Body of pancreas (tissue), 4 donors: Measurements from ENCODE around the gene RXRG.

Source experiments
- POLR2A ChIP-seq, 3 donors: fragments of 450-650 bp; IDR thresholded peaks; one replicate each; pipeline ENCODE4 v1.6.1; 2016; ENCODE audit warnings: antibody characterized with exemption in 3 of 3, mild to moderate bottlenecking in 2 of 3
- TF ChIP-seq, protein P1 (sequence below), 7 experiments: fragments of 450-650 bp in 4 of 7; fragments of 200-600 bp in 3 of 7; sonication (generic) in 3 of 7; IDR thresholded peaks; one replicate each; pipeline ENCODE4 v1.5.1; 2016 to 2019; ENCODE audit warnings: antibody characterized with exemption in 7 of 7

DNA sequence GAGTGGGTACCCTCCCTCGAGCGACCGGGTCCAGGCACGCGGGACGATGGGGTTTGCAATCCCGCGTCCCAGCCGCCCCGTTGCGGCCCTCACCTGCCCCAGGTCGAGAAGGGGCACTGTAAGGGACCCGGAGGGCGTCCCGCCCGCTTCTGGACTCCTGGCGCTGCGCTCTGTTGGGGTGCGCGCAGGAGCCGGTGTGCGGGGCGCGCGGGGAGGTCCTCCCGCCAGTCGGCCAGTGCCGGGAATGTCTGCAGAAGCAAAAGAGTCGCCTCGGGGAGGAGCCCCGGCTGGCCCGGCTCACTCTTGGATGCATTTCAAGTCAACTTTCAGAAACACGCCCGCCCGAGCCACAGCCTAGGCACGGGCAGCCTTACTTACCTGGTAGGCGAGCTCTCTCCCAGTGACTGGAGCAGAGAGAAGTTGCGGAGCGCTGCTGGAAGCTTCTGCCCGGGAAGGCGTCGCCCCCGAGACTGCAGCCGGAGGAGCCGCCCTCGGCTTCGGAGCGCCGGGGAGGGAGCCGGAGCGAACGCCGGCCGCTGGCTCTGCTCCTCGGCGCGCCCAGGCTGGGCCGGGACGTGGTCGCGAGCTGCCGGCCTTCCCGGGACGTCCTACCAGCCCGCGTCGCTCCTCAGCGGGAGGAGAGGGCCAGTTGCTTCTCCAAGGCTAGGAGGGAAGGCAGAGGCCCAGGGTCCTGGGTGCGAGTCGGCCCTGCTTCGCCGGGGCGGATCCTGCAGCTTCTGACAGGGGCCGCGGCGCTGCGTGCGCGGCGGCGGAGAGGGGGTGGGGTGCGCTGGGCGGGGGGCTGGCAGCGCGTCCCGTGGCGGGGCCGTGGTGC, 88.7 kb downstream of the RXRG start, which contains the start of gene LMX1A:
- no peak for TF ChIP-seq POLR2A (IDR thresholded peaks at IDR 0.05)
- TF ChIP-seq, protein P1, sequence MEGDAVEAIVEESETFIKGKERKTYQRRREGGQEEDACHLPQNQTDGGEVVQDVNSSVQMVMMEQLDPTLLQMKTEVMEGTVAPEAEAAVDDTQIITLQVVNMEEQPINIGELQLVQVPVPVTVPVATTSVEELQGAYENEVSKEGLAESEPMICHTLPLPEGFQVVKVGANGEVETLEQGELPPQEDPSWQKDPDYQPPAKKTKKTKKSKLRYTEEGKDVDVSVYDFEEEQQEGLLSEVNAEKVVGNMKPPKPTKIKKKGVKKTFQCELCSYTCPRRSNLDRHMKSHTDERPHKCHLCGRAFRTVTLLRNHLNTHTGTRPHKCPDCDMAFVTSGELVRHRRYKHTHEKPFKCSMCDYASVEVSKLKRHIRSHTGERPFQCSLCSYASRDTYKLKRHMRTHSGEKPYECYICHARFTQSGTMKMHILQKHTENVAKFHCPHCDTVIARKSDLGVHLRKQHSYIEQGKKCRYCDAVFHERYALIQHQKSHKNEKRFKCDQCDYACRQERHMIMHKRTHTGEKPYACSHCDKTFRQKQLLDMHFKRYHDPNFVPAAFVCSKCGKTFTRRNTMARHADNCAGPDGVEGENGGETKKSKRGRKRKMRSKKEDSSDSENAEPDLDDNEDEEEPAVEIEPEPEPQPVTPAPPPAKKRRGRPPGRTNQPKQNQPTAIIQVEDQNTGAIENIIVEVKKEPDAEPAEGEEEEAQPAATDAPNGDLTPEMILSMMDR (IDR thresholded peaks at IDR 0.05): no peak
